Mammary epithelial cell (primary cell): ENCODE data around the gene CFAP74.

Source experiments
- EZH2 ChIP-seq: IDR thresholded peaks from 2 replicates; pipeline ENCODE4 v1.6.1; 2012; ENCODE audit warnings: low read length, inconsistent platforms, borderline replicate concordance
- TF ChIP-seq, protein P1 (sequence below), 2 donors: IDR thresholded peaks in 1 of 2; conservative IDR thresholded peaks in 1 of 2; 2 replicates each; pipeline ENCODE4 v1.5.1; 2011 to 2012; ENCODE audit warnings: inconsistent platforms in 2 of 2, low read length in 2 of 2, mild to moderate bottlenecking in 2 of 2, control low read depth in 1 of 2, low read depth in 1 of 2; ENCODE audit not compliant: insufficient read depth in 1 of 2; ENCODE audit errors: extremely low read depth in 1 of 2

- TF ChIP-seq, protein P1, sequence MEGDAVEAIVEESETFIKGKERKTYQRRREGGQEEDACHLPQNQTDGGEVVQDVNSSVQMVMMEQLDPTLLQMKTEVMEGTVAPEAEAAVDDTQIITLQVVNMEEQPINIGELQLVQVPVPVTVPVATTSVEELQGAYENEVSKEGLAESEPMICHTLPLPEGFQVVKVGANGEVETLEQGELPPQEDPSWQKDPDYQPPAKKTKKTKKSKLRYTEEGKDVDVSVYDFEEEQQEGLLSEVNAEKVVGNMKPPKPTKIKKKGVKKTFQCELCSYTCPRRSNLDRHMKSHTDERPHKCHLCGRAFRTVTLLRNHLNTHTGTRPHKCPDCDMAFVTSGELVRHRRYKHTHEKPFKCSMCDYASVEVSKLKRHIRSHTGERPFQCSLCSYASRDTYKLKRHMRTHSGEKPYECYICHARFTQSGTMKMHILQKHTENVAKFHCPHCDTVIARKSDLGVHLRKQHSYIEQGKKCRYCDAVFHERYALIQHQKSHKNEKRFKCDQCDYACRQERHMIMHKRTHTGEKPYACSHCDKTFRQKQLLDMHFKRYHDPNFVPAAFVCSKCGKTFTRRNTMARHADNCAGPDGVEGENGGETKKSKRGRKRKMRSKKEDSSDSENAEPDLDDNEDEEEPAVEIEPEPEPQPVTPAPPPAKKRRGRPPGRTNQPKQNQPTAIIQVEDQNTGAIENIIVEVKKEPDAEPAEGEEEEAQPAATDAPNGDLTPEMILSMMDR (conservative IDR thresholded peaks at IDR 0.05 in 1 of 2, IDR thresholded peaks at IDR 0.05 in 1 of 2; ENCODE audit: extremely low read depth in 1 of 2, insufficient read depth in 1 of 2, low read depth in 1 of 2, low read length in 2 of 2), result no peak
- TF ChIP-seq EZH2, result no peak
Observed at GRCh38 chr1:1895060-1895418, 108.5 kb downstream of the CFAP74 start.
